Neural cell (in vitro differentiated cells): ENCODE measurements around the gene SHC2.

Source experiments
- EZH2 ChIP-seq: fragments of 200-600, 300-800 bp; shearing (Covaris generic), sonication (generic); IDR thresholded peaks from 2 replicates; pipeline ENCODE4 v1.6.1; 2014; ENCODE audit warnings: antibody characterized with exemption, low read length, borderline replicate concordance, mild to moderate bottlenecking; ENCODE audit not compliant: insufficient read depth, poor library complexity, severe bottlenecking
- RAD21 ChIP-seq: fragments of 450-650 bp; conservative IDR thresholded peaks from 2 replicates; pipeline ENCODE4 v1.6.1; 2014; ENCODE audit warnings: antibody characterized with exemption, mild to moderate bottlenecking, moderate library complexity

DNA sequence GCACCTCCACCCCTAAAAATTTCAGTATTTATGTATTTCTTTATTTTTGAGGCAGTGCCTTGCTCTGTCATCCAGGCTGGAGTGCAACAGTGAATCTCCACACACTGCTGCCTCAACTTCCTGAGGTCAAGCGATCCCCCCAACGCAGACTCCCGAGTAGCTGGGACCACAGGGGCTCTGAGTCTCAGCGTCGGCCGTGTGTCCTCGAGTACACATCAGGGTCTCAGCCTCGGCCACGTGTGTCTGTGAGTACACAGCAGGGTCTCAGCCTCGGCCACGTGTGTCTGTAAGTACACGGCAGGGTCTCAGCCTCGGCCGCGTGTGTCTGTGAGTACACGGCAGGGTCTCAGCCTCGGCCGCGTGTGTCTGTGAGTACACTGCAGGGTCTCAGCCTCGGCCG lies 73.1 kb downstream of the SHC2 start:
- TF ChIP-seq RAD21 (no peak), EZH2 (no peak)
